Stimulated activated CD4-positive, alpha-beta T cell treated with anti-CD3 and anti-CD28 coated beads, Interleukin-4, amount 100 ng/mL, for 4 hours (primary cell): ENCODE results near the gene ZNF628.

Source experiments
- DNase-seq, 2 experiments: peaks; one replicate each; pipeline ENCODE4 v3.0.0-alpha.2; 2020

ZNF628 gene

DNA sequence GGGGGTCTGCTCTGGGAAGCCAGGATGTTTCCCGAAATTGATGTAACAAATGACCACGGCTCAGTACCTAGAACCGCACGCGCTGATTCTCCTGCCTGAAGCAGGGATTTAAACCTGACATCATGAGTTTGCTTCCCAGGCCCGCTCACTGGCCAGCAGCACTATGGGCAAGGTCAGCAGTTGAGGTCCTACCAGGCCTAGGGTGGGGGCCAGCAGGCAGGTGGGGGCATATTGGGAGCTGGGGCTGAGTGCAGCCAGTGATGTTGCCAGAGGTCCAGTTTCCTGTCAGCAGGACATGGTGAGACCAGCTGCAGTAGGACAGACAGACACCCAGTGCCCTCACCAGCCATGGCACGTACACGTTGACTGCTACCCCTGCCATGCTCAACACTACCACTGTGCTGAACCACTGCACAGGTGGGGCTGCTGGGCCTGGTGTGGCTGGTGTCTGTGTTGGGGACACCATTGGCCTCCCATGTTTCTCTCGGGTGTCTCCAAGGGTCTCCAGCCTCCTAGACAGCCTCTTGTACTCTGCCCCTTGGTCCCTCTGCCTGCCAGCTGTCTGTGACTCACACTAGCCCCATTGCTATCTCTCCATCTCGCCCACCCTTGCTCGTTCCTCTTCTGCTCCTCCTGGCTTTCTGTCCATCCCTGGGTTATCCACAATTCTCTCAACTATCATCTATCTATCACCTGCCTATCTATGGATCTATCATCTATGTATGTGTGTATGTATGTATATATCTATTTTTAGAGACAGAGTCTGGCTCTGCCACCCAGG, 10.8 kb upstream of the ZNF628 start:
- DNase-seq: no peak

DNA sequence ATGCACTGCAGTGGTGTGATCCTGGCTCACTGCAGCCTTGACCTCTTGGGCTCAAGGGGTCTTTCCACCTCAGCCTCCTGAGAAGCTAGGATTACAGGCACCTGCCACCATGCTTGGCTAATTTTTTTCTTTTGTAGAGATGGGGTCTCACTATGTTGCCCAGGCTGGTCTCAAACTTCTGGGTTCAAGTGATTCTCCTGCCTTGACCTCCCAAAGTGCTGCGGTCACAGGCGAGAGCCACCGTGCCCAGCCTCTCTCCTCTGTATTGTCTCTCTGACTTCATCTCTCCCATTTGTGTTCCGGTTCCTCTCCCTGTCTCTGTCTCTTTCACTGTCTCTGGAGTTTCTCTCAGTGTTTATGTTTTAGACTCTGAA, 10.2 kb upstream of the ZNF628 start:
- no peak for DNase-seq

DNA sequence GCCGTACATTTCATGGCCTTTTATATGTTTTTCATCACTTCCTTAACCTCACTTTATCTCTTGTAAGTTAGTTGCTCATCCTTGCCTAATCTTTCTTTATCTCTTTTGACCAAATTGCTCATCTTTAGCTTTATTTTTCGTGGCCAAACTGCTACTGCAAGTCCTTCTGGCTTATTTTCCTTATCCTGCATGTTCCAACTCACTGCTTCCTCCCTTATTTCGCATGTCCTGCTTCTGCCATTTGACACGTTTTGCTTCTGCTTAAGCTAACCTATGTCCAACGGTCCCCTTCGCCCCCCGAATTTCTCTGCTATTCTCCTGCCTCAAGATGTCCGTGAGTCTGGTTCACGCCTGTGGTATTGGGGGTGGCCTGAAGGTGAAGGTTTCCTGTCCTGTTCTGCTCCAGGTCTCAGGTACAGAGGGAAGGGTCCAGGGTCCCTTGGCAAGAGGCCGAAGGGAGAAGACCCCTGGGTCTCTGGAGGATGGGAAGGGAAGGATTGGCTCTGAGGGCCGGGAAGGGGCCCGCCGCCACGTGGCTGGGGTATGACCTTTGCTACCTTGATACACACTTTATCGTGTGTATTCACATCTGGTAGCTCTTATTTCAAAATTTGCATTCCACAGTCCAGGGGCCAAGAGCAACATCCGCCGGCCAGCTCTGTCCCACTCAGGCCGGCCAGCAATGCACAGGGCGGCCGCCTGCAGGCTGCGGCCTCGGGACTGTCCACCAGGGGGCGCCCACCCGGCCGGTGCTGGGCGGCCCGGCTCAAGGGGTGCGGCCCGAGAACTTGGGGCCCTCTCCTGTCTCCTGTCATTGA, 9.0 kb upstream of the ZNF628 start:
- DNase-seq: peak; percentile 36 to 78

DNA sequence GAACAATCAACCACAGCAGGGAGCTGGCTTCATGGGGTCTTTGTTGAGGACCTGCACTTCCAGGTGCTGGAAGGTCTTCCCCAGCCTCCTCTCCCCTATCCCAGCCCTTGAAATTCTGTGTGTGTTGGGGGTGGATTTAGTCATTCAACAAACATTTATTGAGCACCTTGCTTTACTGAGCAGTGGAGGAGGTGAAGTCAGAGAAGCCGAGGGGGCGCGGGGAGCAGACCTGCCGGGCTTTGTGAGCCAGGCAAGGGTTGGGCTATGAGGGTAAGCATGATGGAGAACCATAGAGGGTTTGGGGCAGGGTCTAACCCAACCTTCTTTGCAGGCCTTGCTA, 8.4 kb upstream of the ZNF628 start:
- DNase-seq: no peak

DNA sequence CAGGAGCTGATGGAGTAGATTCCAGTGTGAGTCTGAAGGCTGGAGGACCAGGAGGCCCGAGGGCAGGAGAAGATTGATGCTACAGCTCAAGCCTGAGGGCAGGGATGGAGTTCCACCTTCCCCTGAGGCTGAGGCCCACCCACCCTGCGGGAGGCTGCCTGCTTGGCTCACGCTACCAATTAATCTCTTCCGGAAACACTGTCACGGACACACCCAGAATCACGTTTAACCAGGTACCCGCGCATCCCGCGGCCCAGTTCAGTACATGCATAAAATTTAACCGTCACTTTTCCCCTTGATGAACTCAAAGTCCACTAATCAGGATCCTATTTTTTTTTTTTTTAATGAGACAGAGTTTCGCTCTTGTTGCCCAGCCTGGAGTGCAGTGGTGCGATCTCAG, 5.2 kb upstream of the ZNF628 start:
- no peak for DNase-seq

DNA sequence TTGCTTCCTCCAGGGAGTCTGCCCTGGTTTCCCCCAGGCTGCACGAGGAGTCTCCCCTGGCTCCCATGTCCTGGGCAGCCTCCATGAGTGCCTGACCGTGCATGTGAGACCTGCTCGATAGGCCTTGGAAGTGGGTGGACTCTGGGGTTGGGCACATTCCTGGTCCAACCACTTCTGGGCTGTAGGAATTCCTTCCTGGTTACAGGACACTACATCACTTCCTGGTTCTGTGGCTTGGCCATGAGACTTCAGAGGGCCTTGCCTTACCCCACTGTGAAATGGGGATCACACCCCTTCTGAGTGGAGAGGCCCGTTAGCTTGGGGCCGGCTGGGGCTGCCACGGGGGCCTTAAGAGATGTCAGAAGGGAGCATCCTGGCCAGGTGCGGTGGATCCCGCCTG, 4.0 kb upstream of the ZNF628 start:
- DNase-seq: no peak

DNA sequence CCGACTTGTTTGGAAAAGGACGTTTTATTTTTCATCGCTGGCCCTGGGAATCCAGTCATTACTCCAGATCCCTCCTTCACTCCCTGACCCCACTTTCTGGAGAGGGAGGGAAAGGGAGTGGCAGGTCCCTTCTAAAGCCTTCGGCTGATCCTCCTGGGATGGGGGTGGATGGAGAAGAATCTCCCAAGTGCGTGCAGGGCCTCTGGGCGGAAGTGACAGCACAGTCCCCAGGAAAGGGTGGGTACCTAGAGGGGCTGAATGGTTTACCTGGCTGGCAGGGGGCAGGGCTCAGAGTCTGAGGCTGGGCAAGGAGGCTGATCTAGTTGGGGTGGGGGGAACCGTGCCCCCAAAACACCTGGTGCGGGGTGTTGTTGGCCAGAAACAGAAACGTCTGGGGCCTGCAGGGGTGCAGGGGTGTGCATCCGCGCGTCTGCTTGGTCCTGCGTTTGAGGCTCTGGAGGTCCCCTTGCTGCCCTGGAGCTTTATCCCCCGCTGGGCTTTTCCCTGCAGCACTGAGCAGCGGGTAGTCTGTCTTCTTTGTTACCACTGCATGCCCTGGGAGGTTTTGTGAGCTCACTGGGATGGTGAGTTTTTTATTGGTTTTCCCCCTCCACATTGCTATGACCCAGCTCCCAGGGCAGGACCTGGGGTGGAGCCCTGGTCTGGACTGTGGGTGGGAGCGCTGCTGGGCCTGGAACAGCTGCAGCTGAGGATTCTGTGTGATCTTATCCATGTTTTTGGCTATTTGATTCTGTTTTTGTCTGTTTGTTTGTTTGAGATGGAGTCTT, 3.0 kb upstream of the ZNF628 start:
- no peak for DNase-seq

DNA sequence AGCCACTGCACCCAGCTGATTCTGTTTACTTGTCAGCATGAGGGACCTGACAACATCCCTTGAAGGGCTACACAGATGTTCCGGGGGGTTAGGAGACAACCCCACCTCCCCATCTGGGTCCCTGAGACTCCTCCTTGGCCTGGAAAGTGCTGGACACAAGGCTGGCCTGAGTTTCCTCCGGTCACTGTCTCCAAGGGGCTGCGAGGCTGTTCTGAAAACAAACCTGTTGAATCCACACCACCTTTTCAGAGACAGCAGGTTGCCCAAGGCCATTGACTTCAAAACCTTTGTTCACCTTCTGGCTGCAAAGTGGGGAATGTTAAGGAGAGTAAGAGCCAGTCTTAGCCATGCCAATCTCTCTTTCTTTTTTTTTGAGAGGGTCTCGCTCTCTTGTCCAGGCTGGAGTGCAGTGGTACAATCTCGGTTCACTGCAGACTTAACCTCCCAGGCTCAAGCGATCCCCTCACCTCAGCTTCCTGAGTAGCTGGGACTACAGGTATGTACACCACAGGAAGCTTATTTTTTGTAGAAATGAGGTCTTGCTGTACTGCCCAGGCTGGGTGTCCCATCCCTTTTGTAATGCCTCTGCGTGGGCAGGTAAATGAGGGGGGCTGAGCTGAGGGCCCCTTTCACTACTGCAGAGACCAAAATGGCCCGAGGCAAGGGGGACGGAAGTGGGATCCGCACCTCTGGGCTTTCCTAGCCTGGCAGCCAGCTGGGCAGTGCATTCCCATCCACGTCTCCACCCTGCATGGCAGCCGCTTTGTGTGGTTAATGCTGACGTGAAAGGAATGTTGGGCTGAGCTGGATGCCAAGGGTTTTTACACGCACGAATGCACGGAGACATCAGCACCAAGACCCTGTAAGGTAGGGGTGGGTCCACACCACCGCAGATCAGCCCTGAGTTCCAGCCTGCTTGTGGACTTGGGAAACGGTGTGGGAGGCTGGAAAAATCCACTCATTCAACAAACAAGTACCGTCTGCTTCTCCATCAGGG, 1.9 kb upstream of the ZNF628 start:
- DNase-seq: no peak

DNA sequence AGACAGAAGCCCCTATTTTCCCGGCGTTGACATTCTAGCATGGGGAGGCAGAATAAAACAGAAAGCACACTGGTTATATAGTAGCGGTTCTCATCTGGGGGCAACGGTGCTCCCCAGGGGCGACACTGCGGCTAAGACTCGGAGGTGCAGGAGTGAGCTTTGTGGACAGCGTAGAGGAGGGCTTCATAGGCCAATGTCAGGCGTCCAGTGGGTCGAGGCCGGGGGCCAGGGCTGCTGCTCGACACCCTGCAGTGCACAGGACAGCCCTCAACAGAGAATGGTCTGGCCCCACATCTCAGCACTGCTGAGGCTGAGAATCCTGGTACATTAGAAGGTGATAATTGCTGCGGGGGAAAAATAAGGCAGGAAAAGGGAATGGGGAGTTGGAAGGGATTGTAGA, 1.5 kb downstream of the ZNF628 start:
- no peak for DNase-seq

DNA sequence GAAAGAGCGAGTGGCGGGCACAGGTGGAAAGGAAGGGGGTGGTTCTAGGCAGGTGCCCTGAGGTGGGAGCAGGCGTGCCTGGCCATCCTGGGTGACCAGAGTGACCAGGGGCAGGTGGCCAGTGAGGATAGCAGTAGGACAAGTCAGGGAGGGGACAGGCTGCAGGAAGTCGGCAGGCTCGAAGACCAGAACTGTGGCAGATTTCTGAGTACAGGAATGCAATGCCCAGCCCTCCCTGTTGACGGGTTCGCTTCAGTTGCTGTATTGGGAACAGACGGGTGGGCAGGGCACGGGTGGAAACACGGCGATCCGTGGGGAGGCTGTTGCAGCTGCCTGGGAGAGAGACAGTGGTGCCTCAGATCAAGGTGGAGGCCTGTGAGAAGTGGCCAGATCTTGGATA, 1.9 kb downstream of the ZNF628 start:
- DNase-seq: no peak

DNA sequence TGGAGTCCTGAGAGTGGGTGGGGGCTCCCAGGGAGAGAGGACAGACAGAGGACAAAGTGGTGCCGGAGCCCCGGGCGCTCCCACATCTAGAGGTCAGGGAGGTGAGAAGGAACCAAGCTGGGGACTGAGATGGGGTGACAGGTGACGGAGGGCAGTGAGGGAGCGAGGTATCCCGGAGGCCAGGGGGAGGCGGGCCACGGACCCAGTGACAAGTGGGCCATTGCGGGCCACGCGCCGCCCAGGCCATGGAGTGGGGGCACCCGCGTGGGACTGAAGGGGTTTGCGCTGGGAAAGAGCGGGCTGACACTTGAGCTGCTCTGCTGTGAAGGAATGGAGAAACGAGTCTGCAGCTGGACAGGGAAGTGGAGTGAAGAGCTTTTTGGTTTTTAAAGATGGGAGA, 2.6 kb downstream of the ZNF628 start:
- DNase-seq: no peak

DNA sequence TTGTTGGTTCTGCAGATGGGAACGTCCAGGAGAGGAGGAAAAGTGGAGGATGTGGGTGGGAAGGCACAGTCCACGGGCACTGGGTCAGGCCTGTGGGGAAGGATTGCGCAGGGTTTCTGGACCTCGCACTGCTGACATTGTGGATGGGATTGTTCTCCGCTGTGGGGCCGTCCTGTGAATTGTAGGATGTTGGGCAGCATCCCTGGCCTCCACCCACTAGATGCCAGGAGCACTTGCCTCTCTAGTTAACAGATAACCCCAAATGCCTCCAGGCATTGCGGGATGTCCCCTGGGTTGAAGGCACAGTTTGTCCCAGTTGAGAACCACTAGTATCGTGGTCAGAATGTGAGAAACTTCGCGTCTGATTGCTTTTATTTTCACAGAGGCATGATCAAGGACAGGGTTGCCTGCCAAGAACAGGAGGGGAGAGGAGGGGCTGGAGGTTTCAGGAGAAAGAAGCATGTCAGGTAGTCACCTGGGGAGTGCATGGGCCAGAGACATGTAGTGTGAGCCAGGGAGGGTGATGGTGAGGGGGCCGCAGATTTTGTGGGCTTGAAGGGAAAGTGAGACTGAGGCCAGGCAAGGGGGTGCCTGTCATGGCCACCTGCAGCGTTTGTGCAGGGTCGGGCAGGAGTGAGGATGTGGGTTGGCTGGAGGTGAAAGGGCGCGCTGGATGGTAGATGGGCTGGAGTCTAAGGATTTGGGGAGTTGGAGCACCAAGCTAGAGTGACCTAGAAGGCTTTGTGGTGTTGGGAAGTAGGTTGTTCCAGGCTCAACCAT, 3.2 kb downstream of the ZNF628 start:
- DNase-seq: no peak

DNA sequence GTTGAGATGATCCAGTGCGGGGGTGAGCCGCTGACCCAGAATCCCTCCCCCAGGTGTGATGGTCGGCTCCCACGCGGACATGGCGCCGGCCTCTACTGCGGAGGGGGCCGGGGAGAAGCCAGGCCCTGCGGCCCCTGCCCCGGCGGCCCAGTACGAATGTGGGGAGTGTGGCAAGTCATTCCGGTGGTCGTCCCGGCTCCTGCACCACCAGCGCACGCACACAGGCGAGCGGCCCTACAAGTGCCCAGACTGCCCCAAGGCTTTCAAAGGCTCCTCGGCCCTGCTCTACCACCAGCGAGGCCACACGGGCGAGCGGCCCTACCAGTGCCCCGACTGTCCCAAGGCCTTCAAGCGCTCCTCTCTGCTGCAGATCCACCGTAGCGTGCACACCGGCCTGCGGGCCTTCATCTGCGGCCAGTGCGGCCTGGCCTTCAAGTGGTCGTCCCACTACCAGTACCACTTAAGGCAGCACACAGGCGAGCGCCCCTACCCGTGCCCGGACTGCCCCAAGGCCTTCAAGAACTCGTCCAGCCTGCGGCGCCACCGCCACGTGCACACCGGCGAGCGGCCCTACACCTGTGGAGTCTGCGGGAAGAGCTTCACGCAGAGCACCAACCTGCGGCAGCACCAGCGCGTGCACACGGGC, 4.9 kb downstream of the ZNF628 start:
- DNase-seq: no peak

DNA sequence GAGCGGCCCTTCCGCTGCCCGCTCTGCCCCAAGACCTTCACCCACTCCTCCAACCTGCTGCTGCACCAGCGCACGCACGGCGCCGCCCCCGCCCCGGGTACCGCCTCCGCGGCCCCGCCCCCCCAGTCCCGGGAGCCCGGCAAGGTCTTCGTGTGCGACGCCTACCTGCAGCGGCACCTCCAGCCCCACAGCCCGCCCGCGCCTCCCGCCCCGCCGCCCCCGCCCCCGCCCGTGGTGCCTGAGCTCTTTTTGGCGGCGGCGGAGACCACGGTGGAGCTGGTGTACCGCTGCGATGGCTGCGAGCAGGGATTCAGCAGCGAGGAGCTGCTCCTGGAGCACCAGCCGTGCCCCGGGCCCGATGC, 5.4 kb downstream of the ZNF628 start:
- no peak for DNase-seq

DNA sequence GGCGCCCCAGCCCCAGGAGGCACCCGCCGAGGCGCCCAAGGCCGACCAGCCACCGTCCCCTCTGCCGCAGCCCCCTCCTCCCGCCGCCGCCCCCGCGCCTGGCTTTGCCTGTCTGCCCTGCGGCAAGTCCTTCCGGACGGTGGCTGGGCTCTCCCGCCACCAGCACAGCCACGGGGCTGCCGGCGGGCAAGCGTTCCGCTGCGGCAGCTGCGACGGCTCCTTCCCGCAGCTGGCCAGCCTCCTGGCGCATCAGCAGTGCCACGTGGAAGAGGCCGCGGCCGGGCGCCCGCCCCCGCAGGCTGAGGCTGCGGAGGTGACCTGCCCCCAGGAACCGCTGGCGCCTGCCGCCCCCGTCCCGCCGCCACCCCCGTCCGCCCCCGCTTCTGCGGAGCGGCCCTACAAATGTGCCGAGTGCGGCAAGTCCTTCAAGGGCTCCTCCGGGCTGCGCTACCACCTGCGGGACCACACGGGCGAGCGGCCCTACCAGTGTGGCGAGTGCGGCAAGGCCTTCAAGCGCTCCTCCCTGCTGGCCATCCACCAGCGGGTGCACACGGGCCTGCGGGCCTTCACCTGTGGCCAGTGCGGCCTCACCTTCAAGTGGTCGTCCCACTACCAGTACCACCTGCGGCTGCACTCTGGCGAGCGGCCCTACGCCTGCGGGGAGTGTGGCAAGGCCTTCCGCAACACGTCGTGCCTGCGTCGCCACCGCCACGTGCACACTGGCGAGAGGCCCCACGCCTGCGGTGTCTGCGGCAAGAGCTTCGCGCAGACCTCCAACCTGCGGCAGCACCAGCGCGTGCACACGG, 5.9 kb downstream of the ZNF628 start:
- no peak for DNase-seq

DNA sequence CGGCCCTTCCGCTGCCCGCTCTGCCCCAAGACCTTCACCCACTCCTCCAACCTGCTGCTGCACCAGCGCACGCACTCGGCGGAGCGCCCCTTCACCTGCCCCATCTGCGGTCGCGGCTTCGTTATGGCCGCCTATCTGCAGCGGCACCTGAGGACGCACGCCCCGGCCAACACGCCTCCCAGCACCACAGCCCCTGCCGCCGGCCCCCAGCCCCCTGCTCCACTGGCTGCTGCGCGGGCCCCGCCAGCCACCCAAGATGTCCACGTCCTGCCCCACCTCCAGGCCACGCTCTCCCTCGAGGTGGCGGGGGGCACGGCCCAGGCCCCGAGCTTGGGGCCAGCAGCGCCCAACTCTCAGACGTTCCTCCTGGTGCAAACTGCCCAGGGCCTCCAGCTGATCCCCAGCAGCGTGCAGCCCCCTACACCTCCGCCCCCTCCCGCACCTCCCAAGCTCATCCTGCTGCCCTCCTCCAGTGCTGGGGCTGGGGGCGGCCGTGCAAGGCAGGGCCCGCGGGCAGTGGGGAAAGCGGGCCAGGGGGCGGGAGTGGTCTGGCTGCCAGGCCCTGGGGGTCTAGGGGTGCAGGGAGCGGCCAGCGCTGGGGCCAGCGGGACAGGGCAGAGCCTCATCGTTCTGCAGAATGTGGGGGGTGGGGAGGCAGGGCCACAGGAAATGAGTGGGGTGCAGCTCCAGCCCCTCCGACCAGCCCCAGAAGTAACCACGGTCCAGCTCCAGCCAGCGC, 6.7 kb downstream of the ZNF628 start:
- no peak for DNase-seq

DNA sequence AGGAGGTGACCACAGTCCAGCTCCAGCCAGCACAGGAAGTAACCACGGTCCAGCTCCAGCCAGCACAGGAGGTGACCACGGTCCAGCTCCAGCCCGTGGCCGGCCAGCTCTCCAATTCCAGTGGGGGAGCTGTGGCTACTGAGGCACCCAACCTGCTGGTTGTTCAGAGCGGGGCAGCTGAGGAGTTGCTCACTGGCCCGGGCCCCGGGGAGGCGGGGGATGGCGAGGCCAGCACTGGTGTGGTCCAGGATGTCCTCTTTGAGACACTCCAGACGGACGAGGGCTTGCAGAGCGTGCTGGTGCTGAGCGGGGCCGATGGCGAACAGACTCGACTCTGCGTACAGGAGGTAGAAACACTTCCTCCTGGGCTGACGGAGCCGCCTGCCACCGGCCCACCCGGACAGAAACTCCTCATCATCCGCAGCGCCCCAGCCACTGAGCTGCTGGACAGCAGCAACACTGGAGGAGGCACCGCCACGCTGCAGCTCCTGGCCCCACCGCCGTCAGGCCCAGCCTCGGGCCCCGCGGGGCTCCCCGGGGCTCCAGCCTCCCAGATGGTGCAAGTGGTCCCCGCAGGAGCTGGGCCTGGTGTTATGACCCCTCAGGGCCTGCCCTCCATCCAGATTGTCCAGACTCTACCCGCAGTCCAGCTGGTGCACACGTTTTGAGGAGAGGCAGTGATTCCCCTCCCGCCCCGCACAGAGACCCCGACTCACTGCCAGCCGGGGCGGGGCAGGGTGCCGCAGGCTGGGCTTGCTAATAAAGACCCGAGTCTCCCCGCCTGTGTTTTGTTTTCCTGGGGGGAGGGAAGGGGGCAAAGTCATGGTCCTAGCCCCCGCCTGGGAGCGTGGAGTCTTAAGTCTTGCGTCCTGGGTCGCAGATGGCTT, 7.5 kb downstream of the ZNF628 start:
- DNase-seq: no peak

DNA sequence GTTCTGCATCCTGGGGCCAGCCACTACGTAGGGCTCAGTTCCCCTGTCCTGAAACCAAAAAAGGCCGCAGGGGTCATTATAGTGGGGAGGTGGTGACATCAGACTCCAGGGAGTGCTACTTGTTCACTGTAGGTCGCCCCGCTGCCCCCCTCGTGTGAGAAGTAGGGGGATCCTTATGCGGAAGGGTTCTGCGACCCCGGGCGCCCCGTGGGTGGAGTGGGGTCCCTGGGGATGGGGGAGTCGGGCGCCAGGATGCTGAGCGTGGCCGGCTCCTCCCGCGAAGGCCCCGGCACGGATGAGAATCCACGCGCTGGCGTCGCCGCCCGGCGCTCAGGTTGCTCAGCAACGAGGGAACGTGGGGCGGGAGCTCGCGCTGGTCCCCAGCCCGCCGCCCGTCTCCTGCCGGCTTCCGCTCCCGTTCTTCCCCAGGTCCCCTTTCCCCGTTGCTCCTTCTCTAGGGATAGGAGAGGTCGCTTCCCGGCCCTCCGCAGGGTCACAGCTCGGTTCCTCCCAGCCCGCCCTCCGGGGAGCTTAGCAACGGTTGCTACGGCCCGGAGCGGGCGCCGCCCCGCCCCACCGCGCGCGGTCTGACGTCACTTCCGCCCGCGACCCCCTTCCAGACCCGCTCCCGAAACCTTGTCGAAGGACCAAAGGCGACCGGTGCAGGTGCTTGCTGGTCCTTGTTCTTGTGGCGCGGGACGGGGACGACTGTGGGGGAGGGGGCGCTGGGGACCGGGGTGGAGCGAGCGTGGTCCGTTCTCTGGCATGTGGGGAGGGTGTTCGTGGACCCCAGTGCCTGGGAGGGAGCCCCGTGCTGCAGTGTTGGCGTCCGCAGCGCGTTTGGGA, 8.4 kb downstream of the ZNF628 start, which contains the start of gene NAT14:
NAT14 (plus strand) TSS at position 596 of the 846 bp plus-strand sequence. CDS start 521 bp downstream, outside the sequence.
- peak; percentile 50 to 69 for DNase-seq
